ENCODE data around the gene TRPV4. TPM values are rescaled to one million over a fixed set of nuclear protein-coding genes. Genes with fewer than 3 reads are reported as not detected.

The TRPV4 gene
- total RNA-seq, 4 donors from 2014 or later = not detected

- H3K27me3 ChIP-seq = peaks cover 0 to 6% (median 0%) of the 10 kb centered on the region in 3 donors
- intact Hi-C loops (cut with DNase I; ENCODE audit: low total_unique reads) = no loop called here
- no peaks in the 10 kb centered on the region for H3K9me3 ChIP-seq
- H3K4me1 ChIP-seq = peaks cover 0 to 6% of the 10 kb centered on the region in 2 donors
- ATAC-seq (no peak), DNase-seq (no peak)
- TF ChIP-seq POLR2A (IDR thresholded peaks at IDR 0.05) (no peak), CTCF (IDR thresholded peaks at IDR 0.05 in 4 of 5, conservative IDR thresholded peaks at IDR 0.05 in 1 of 5) (no peak)
- H3K4me3 ChIP-seq = no peak overlapping the region
- in situ Hi-C loops (cut with MboI; ENCODE audit: low sequenced_read_pairs in 4 of 4) = no loop called here
- no peaks in the 10 kb centered on the region for H3K36me3 ChIP-seq
- no peak overlapping the region for H3K27ac ChIP-seq
These were observed 14.9 kb downstream of the TRPV4 start for GRCh38 chr12:109818253-109818652.

DNA sequence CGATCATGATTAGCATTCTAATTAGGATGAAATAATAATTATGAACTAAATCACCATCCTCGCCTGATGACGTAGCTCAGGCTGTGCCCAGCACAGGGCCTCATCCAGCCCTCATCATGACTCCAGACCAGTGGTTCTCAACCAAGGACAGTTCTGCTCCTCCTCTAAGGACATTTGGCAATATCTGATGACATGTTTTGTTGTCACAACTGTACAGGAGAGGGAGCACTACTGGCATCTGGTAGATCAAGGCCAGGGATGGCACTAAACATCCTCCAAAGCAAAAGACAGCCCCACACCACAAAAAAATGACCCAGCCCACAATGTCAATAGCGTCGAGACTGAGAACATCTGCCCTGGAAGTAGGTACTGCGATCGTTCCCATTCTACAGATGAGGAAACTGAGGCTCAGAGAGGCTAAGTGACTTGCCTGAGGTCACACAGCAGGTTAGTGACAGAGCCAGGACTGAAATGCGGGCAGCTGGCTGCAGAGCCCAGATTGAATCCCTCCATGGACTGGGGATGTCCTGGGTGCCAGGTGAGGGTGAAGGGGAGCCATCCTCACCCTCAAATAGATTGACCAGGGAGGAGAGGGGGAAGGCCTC is 15.5 kb downstream of the TRPV4 start:
- in situ Hi-C loops (cut with MboI; ENCODE audit: low sequenced_read_pairs in 4 of 4) (no loop called here), intact Hi-C loops (cut with DNase I; ENCODE audit: low total_unique reads) (no loop called here)
- Histone ChIP-seq H3K27ac (no peak overlapping the region), H3K9me3 (no peaks in the 10 kb centered on the region), H3K36me3 (no peaks in the 10 kb centered on the region), H3K27me3 (peaks cover 0 to 6% (median 0%) of the 10 kb centered on the region in 3 donors), H3K4me1 (peaks cover 0 to 2% of the 10 kb centered on the region in 2 donors), H3K4me3 (no peak overlapping the region)
- no peak for DNase-seq
- TF ChIP-seq POLR2A (IDR thresholded peaks at IDR 0.05) = no peak
- no peak for TF ChIP-seq CTCF (IDR thresholded peaks at IDR 0.05 in 4 of 5, conservative IDR thresholded peaks at IDR 0.05 in 1 of 5)
- no peak for ATAC-seq

- no peak for TF ChIP-seq POLR2A (IDR thresholded peaks at IDR 0.05)
- no peak for TF ChIP-seq CTCF (IDR thresholded peaks at IDR 0.05 in 4 of 5, conservative IDR thresholded peaks at IDR 0.05 in 1 of 5)
- no peak for DNase-seq
- intact Hi-C loops (cut with DNase I; ENCODE audit: low total_unique reads) = no loop called here
- Histone ChIP-seq H3K27ac (no peak overlapping the region), H3K4me3 (no peak overlapping the region), H3K9me3 (no peaks in the 10 kb centered on the region), H3K36me3 (no peaks in the 10 kb centered on the region), H3K4me1 (no peaks in the 10 kb centered on the region), H3K27me3 (peaks cover 0 to 6% (median 0%) of the 10 kb centered on the region in 3 donors)
- no peak for ATAC-seq
- in situ Hi-C loops (cut with MboI; ENCODE audit: low sequenced_read_pairs in 4 of 4) = no loop called here
These were observed 16.3 kb downstream of the TRPV4 start for GRCh38 chr12:109816870-109817269.

DNA sequence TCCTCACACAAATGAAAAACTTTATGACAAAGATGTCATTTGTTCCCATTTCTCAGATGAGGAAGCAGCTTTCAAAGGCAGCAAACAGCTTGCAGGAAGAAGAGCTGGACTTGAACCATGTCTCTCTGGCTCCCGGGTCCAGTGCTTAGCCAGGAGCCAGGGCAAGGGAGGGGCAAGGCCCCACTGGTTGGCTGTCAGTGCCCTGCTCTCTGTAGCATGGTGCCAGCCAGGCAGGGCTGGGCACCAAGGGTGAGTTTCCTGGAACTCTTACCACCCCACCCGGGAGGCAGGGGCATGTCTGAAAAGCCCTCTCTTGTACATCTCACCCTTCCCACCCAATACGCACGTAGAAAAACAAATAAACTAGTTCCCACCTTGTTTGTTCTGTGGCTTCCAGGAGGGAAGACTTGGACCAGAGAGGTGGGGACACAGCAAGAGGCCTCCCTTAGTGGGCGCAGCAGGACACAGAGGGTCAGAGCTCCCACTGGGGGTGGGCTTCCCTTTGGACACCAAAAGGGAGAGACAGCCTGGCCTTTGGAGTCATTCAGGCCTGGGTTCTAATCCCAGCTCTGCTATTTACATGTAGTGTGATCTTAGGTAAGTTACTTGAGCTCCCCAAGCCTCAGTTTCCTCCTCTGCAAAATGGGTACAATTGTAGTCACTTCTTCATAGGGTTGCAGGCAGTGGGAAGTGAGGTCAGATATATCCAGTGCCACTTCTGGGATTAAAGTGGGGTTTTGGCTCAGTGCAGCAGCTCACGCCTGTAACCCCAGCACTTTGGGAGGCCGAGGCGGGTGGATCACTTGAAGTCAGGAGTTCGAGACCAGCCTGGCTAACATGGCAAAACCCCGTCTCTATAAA is 17.2 kb downstream of the TRPV4 start:
- ATAC-seq (no peak), DNase-seq (no peak)
- no peaks in the 10 kb centered on the region for H3K4me1 ChIP-seq
- no peak overlapping the region for H3K27ac ChIP-seq
- TF ChIP-seq CTCF (IDR thresholded peaks at IDR 0.05 in 4 of 5, conservative IDR thresholded peaks at IDR 0.05 in 1 of 5) = no peak
- no peak for TF ChIP-seq POLR2A (IDR thresholded peaks at IDR 0.05)
- H3K27me3 ChIP-seq = peaks cover 0 to 6% (median 0%) of the 10 kb centered on the region in 3 donors
- in situ Hi-C loops (cut with MboI; ENCODE audit: low sequenced_read_pairs in 4 of 4) = no loop called here
- H3K9me3 ChIP-seq = no peaks in the 10 kb centered on the region
- H3K4me3 ChIP-seq = no peak overlapping the region
- H3K36me3 ChIP-seq = no peaks in the 10 kb centered on the region
- intact Hi-C loops (cut with DNase I; ENCODE audit: low total_unique reads) = no loop called here
